Activated CD8-positive, alpha-beta memory T cell treated with anti-CD3 and anti-CD28 coated beads for 24 hours (primary cell): ENCODE measurements around the gene CPE.

Experiments used
- DNase-seq: peaks from one replicate; pipeline ENCODE4 v3.0.0-alpha.2; 2020

CPE gene

DNA sequence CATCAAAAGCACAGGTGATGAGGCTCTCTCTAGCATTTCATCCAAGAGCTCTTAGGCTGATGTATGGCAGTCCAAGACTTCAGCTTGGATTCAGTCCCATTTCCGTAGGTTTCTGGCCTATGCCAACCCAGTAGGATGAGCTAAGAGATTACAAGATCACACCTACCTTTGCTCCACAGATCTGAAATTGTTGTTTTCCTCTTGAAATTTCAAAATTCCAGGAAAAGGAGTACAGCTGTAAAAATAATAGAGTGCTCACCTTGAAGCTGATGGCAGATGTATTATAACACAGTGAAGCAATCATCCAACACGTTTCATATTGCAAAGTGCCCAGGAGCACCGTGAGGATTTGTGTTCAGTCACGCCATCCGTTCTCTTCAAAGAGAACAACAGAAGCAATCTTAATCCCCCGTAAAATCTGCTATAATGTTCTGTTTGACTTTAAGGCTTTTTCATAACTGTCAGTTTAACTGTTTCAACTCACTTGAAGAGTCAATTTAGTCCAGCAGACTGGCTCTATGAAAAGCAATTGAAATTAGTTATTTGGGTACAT is 137.5 kb downstream of the CPE start:
- DNase-seq = no peak

DNA sequence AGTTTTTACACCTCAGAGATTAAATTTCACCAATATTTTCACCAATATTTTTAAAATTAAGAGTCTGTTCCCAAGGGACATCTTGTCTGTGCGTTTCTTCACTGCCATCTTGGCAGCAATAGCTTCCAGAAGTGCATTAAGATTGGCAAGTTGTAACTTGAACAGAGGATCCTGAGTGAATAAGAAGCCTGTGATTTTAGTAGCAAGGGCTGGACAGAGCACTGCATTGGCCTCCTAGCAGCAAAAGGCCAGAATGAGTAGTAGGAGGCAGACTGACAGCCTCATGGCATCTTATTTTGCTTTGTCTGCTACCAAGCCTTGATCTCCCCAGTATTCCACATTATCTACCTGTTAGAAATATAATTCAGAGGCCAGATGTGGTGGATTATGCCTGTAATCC is 138.4 kb downstream of the CPE start:
- DNase-seq = no peak

DNA sequence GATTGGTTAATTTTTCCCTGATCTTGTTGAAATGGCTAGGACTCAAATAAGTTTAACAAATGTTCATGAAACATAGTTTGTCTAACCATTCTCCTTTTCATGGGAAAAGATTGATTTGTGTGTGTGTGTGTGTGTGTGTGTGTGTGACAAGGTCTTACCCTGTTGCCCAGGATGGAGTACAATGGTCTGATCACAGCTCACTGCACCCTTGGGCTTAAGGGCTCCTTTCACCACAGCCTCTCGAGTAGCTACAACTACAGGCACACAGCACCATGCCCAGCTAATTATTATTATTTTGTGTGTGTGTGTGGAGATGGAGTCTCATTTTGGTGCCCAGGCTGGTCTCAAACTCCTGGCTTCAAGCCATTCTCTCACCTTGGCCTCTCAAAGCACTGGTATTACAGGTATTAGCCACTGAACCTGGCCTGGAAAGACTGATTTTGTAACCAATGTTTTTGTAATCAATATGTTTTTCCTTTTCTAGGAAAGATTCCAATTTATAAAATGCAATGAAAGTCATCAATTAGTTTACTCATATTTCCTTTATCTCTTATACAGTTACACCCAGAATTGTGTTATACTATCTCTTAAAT is 139.3 kb downstream of the CPE start:
- no peak for DNase-seq

DNA sequence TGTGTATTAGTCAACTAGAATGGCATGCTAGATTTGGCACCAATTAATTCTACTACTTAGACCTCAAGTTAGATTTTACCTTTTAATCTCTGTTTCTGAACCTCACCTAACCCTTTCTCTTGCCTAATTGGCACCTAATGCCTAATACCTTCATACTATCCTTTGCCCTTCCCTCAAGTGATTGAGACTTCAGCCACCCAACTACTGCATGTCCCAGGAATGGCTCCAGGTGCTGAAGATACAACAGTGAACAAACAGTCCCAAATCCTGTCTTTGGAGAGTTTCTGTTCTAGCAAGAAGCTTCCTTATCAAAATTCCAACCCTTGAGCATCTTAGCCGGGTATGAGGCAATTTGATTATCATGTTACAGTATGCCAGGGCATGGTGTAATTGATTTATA is 139.9 kb downstream of the CPE start:
- no peak for DNase-seq

GRCh38 chr4:165519591-165519990 is 140.8 kb downstream of the CPE start:
- DNase-seq = no peak

DNA sequence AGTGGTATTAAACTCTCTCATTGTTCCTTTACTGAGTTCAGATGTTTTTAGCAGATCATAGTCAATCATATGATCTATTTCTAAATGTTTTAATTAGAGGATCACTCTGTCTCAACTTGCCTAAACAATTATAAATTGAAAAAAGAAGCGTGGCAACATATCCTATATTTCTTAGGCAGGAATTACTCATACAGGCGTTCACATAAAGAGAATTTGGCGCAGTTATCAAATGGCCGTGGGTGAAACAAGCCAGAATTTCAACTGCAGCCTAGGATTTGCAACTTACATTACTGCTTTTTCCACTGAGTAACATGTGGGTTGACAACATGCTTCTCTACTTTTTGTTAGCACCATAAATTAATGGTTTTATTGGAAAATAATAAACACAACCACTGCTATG is 141.3 kb downstream of the CPE start:
- no peak for DNase-seq

GRCh38 chr4:165522050-165522449 is 143.2 kb downstream of the CPE start:
- DNase-seq = no peak

DNA sequence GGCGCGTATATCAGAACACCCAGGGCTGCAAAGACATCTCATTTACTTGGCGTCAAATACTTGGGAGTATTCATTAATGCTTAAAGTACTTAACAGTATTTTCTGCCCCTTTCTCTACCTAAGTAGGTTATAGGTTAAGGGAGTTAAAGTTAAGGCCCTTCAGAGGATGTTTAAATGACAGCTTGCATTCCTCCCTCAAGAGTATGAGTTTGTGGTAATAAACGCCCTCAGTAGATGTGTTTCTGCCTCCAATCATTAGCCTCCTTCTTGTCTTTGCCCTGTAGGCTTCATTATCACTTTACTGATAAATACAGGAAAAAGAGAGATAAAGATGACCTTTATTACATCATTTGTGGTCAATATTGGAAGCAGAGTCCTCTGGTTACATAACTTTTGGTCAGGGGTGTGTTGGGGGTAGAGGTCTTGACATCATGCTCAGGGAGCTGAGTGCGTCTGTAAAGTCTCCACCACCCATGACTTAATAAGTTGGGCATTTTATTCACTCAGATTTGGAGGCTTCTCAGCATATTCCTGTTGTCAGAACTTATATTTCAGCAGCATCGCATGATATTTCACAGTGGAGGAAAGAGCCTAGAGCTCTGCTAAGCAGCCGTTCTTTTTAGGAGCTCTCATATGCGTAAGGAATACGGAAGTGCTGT is 145.9 kb downstream of the CPE start:
- DNase-seq = no peak

DNA sequence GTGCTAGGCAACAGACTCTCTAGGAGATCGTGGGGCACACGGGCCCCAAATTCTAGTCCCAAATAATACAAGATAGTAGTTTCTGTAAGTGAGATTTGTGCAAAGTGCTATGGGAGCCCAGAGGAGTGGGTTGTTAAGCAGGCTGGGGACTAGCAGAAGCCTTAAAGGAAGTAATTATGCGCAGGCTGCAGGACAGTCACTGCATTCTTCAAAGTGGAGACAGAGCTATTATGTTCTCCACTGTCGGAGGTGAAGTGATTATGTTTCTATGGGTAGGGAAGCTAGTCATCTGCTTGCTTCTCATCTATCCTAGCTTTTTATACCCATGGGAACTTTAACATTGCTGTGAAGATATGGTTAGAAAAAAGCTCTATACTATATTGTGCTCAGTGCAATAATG is 154.2 kb downstream of the CPE start:
- no peak for DNase-seq

DNA sequence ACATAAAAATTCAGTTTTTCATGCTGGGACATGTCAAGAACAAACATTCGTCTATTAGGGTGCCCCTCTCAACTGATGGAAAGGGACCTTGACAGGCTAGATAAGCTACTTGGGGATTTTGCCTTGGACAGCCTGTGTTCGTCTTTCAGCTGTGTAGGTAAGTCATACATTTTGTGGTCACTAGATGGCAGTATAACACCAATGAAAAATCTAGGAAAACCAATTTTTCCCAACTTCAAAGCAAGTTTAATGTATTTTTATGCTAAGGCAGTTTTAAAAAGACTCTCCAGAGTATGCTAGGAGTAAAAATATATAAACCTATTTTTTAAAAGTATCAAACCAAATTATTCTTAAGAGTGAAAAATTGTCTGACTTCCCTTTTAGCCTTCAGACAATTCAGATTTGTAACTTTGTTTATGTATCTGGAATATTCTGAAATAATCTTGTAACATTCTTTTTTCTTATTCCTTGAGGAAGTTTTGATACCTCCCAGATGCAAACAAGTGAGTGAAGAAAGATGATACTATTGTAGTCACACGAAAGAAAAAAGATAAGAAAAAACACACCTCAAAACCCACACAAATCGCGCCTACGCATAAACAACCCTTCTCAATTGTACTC is 158.3 kb downstream of the CPE start:
- no peak for DNase-seq

- no peak for DNase-seq
Measured at GRCh38 chr4:165539801-165540200, 161.0 kb downstream of the CPE start.

- no peak for DNase-seq
Measured at GRCh38 chr4:165540206-165540830, 161.5 kb downstream of the CPE start.

DNA sequence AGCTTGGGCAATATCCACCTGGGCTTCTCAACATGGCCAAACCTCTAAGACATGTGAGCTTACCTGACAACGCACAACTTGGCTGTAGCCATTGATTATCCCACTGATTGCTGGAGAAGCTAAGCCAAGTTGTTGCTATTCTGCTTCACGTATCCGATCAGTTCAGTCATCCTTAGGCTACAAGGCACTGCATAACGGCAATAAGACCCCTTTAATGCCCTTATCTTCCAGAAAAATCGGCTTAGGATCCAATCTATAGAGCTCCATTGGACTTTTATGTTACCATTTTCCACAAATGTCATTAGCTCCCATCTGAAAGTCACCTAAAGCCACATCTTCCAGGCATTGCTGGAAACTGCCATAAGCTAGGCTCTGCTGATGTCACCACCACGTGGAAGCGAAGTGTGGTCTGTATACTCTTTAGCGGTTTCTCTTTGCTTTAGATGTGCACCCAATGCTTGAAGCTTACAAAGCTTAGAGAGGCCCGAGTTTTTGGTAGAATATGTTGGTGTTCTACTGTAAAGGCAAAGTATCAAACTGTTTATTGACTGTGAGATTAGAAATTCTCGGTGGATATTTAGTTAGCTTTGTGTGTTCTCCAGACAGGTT is 163.1 kb downstream of the CPE start:
- no peak for DNase-seq

GRCh38 chr4:165542476-165542875 is 163.7 kb downstream of the CPE start:
- no peak for DNase-seq
